OCI-LY1 (cell line): Measurements from ENCODE around the gene PGLYRP1.

ENCODE experiments used
- CTCF ChIP-seq: fragments of 200-600 bp; sonication (generic), shearing (Covaris generic); IDR thresholded peaks from 2 replicates; pipeline ENCODE4 v1.5.1; 2017; ENCODE audit warnings: mild to moderate bottlenecking, antibody characterized with exemption, low read length, moderate library complexity, mixed read lengths
- EZH2 ChIP-seq: fragments of 200-600 bp; sonication (generic), shearing (Covaris generic); IDR thresholded peaks from 2 replicates; pipeline ENCODE4 v1.8.0; 2017; ENCODE audit warnings: borderline replicate concordance, mixed run types, mild to moderate bottlenecking, antibody characterized with exemption, low read length, moderate library complexity, mixed read lengths

GRCh38 chr19:46019270-46019669, 3.6 kb downstream of the PGLYRP1 start:
- no peak for TF ChIP-seq CTCF
- no peak for TF ChIP-seq EZH2
